Vagina (tissue), 2 donors: ENCODE results near the gene ACOT11. TPM values are rescaled to one million over a fixed set of nuclear protein-coding genes. Genes with fewer than 3 reads are reported as not detected.

Source experiments
- DNase-seq, 2 donors: peaks; one replicate each; pipeline ENCODE4 v3.0.0-alpha.2; 2017; ENCODE audit errors: extremely low spot score in 2 of 2
- H3K27ac ChIP-seq: fragments of 200-600 bp; sonication (generic); one replicate; pipeline ENCODE4 v1.5.1; 2019
- H3K27me3 ChIP-seq: fragments of 200-600 bp; sonication (generic); one replicate; pipeline ENCODE4 v1.5.1; 2019
- H3K36me3 ChIP-seq, 2 donors: fragments of 200-600 bp; sonication (generic); one replicate each; pipeline ENCODE4 v1.5.1; 2017 to 2019
- H3K4me1 ChIP-seq: fragments of 200-600 bp; sonication (generic); one replicate; pipeline ENCODE4 v1.5.1; 2019
- H3K4me3 ChIP-seq, 2 donors: fragments of 200-600 bp; sonication (generic); 1 replicate in 1 of 2; 2 replicates in 1 of 2; pipeline ENCODE4 v1.5.1; 2016 to 2019
- H3K9me3 ChIP-seq: fragments of 200-600 bp; sonication (generic); one replicate; pipeline ENCODE4 v1.5.1; 2019
- POLR2A ChIP-seq, 2 donors: fragments of 450-650 bp; IDR thresholded peaks; one replicate each; pipeline ENCODE4 v1.6.1; 2017; ENCODE audit warnings: antibody characterized with exemption in 2 of 2, mild to moderate bottlenecking in 2 of 2, moderate library complexity in 2 of 2
- POLR2AphosphoS5 ChIP-seq, 2 donors: sonication (generic); formaldehyde crosslinking; IDR thresholded peaks; one replicate each; pipeline ENCODE4 v1.9.0; 2017; ENCODE audit warnings: antibody characterized with exemption in 2 of 2, mild to moderate bottlenecking in 2 of 2, low read depth in 1 of 2; ENCODE audit not compliant: insufficient read depth in 1 of 2
- intact Hi-C: fragments of 100-400 bp; cut with DNase I; formaldehyde crosslinking; loops from one replicate; pipeline ENCODE4 v1.15.1; 2023
- total RNA-seq: library from RNA; depleted of rRNA; stranded (reverse); fragments of >200 nt; gene quantifications from one replicate; pipeline ENCODE4 v1.2.3, GENCODE V29; 2016
- TF ChIP-seq, protein P1 (sequence below), 3 experiments: fragments of 450-650 bp in 2 of 3; fragments of 200-600 bp in 1 of 3; sonication (generic) in 1 of 3; IDR thresholded peaks; one replicate each; pipeline ENCODE4 v1.5.1; 2017 to 2019; ENCODE audit warnings: antibody characterized with exemption in 3 of 3, mild to moderate bottlenecking in 2 of 3, moderate library complexity in 2 of 3

The ACOT11 gene
- total RNA-seq, result 26.0 TPM

DNA sequence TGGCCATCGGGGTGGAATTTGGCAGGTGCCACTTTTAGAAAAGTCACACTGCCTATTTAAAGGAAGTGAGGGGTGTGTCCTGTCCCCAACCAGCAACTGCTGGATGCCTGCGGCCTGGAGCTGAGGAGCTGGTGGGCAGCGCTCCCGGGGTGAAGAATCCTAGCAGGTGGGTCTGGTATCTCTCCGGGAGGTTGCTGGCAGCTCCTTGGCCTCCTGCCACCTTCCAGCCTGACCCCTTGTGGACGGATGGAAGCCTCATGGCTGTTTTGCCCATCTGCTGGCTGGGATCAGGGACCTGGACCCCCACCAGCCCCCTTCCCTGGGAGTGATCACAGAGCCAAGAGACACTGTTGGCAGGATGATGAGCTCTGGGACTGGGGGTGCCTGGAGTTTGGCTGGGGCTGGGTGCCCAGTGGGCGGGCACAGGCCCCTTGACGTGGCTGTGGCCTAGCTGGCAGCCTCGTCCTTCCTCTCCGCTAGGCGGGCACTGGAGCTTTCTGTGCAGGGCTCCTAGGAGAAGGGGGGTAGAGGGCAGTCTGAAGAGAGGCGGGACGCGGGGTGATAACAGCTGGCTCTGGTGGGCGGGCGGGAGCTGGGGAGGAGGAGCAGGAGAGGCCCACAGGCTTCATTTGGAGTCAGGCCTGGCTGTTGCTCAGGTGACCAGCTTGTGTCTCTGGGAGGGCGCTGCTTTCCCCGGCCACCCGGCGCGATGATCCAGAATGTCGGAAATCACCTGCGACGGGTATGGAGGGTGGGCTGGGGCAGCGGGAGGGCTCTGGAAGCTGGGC is at the start of gene ACOT11:
Gene ACOT11, plus strand, starts transcription at position 628 of the 788 bp plus-strand sequence. Its CDS starts 82 bp downstream, at position 710.
- Histone ChIP-seq H3K4me1 (peaks cover 31% of the 10 kb centered on the region), H3K4me3 (peak within 1 kb of the TSS; percentile 25 to 38), H3K27ac (peak within 1 kb of the TSS; percentile 82), H3K27me3 (no peaks in the 10 kb centered on the region), H3K9me3 (no peaks in the 10 kb centered on the region), H3K36me3 (no peaks in the 10 kb centered on the region)
- TF ChIP-seq, protein P1, sequence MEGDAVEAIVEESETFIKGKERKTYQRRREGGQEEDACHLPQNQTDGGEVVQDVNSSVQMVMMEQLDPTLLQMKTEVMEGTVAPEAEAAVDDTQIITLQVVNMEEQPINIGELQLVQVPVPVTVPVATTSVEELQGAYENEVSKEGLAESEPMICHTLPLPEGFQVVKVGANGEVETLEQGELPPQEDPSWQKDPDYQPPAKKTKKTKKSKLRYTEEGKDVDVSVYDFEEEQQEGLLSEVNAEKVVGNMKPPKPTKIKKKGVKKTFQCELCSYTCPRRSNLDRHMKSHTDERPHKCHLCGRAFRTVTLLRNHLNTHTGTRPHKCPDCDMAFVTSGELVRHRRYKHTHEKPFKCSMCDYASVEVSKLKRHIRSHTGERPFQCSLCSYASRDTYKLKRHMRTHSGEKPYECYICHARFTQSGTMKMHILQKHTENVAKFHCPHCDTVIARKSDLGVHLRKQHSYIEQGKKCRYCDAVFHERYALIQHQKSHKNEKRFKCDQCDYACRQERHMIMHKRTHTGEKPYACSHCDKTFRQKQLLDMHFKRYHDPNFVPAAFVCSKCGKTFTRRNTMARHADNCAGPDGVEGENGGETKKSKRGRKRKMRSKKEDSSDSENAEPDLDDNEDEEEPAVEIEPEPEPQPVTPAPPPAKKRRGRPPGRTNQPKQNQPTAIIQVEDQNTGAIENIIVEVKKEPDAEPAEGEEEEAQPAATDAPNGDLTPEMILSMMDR (IDR thresholded peaks at IDR 0.05), result peak in 2 of 3 experiments; percentile 38 to 53
- peak in 1 of 2 donors; percentile 71 for TF ChIP-seq POLR2AphosphoS5 (IDR thresholded peaks at IDR 0.05; ENCODE audit: insufficient read depth in 1 of 2, low read depth in 1 of 2)
- TF ChIP-seq POLR2A (IDR thresholded peaks at IDR 0.05), result no peak
- DNase-seq, result peak in 1 of 2 donors; percentile 85
- intact Hi-C loops, result no loop called here

DNA sequence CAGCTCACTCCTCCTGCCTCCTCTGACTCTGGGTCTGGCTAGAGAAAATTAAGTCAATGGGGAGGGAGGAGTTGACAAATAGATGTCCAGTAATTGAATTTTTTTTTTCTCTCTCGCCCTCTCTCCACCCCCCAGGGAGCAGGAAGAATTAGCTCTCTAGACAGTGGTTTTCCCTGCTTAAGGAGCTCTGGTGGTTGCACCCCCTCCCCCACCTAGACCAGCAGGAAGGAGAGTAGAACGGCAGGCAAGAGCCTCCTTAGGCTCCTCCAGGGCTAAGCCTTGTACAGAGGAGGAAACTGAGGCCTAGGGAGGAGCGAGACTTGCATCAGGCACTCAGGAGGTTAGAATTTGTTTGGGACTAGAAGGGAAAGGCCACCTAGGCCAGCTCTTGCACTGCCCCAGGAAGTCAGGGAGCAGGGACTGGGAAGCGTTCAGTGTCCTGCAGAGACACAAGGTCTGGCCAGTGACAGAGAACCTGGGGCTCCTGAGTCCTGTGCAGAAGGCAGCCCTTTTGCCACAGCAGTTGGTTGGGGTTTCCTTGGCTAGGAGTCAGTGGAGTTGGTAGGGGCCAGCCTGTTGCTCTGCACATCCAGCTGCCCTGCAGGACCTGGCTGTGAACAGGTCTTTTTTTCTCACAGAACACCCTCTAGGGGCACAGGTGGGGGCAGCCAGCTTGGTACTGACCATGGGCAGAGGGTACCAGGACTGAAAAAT is 49.5 kb upstream of the ACOT11 start:
- no peaks in the 10 kb centered on the region for H3K27me3 ChIP-seq
- intact Hi-C loops, result loop anchor here (5.0 kb wide), 1 partner anchor 376 kb away; no protein-coding TSS in a partner anchor
- H3K9me3 ChIP-seq, result no peaks in the 10 kb centered on the region
- peaks cover 14% of the 10 kb centered on the region for H3K4me1 ChIP-seq
- H3K36me3 ChIP-seq, result no peaks in the 10 kb centered on the region
- no peak for TF ChIP-seq POLR2A (IDR thresholded peaks at IDR 0.05)
- TF ChIP-seq, protein P1 (IDR thresholded peaks at IDR 0.05), result no peak
- no peak for TF ChIP-seq POLR2AphosphoS5 (IDR thresholded peaks at IDR 0.05; ENCODE audit: insufficient read depth in 1 of 2, low read depth in 1 of 2)
- no peak overlapping the region for H3K27ac ChIP-seq
- DNase-seq, result no peak
- H3K4me3 ChIP-seq, result peak overlapping the region in 1 of 2 donors; percentile 51

DNA sequence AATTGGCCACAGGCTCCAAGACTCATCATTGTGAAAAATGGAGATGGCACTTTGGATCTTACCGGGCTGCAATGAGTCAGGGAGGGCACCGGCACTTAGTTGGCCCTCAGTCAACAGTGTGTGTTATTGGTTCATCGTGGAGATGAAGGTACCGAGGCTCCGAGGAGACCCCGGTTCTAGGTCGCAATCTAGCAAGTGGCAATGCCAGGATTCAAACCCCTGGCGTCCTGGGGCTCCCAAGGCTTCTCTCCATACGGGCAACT is 49.0 kb upstream of the ACOT11 start:
- no peak overlapping the region for H3K27ac ChIP-seq
- intact Hi-C loops, result loop anchor here (5.0 kb wide), 1 partner anchor 377 kb away; no protein-coding TSS in a partner anchor
- peaks cover 14% of the 10 kb centered on the region for H3K4me1 ChIP-seq
- DNase-seq, result no peak
- H3K9me3 ChIP-seq, result no peaks in the 10 kb centered on the region
- TF ChIP-seq, protein P1 (IDR thresholded peaks at IDR 0.05), result no peak
- TF ChIP-seq POLR2A (IDR thresholded peaks at IDR 0.05) (no peak), POLR2AphosphoS5 (IDR thresholded peaks at IDR 0.05; ENCODE audit: insufficient read depth in 1 of 2, low read depth in 1 of 2) (no peak)
- H3K27me3 ChIP-seq, result no peaks in the 10 kb centered on the region
- H3K36me3 ChIP-seq, result no peaks in the 10 kb centered on the region
- H3K4me3 ChIP-seq, result peak overlapping the region; percentile 38 to 51

DNA sequence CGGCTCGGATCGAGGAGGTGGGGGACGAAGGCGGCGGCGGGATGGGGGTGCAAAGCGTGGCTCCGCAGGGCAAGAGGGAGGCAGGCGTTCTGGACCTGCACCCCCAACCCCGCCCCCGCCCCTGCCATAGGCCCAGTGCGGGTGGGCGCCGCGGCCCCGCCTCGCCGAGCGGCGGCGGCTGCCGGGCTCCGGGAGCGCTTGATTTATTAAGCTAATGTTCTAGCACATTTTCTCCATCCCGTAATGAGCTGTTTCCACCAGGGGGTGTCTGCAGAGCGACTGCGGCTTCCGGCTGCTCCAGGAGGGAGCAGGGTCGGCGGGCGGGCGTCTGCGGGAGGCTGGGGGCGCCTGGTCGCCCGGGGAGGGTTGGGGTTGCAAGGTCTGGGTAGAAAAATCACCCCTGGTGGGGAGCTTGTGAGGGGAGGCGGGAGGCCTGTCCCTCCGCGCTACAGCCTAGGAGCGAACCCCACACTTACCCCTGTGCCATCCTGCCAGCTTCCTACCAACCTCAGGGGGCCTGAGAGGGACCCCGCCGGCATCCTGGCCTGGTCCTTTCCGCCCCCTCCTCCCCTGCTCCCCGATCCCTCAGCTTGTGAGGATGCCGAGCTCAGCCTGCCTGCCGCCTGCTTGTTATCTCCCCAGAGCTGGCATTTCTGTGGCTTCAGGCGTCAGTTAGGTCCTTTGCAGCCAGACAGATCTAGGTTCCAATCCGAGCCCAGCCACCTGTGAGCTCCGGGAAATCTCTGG is 48.5 kb upstream of the ACOT11 start:
- H3K4me1 ChIP-seq, result peaks cover 14% of the 10 kb centered on the region
- no peak for DNase-seq
- TF ChIP-seq POLR2AphosphoS5 (IDR thresholded peaks at IDR 0.05; ENCODE audit: insufficient read depth in 1 of 2, low read depth in 1 of 2), result no peak
- no peak for TF ChIP-seq POLR2A (IDR thresholded peaks at IDR 0.05)
- TF ChIP-seq, protein P1 (IDR thresholded peaks at IDR 0.05), result peak in 1 of 3 experiments; percentile 12
- H3K27ac ChIP-seq, result no peak overlapping the region
- H3K27me3 ChIP-seq, result no peaks in the 10 kb centered on the region
- intact Hi-C loops, result loop anchor here (5.0 kb wide), 1 partner anchor 377 kb away; no protein-coding TSS in a partner anchor
- no peaks in the 10 kb centered on the region for H3K9me3 ChIP-seq
- peak overlapping the region; percentile 38 to 51 for H3K4me3 ChIP-seq
- no peaks in the 10 kb centered on the region for H3K36me3 ChIP-seq
